ENCODE results near the gene NAGPA. TPM values are rescaled to one million over a fixed set of nuclear protein-coding genes. Genes with fewer than 3 reads are reported as not detected.

NAGPA gene
- total RNA-seq, 3 donors from 2014 or later (not counting 1 experiment from before 2014, with no cell fraction given): 14.7 to 27.8 (median 23.0) TPM

- ATAC-seq (no peak), DNase-seq (no peak)
- Mint-ChIP-seq H3K4me1 (no peaks in the 10 kb centered on the region), H3K9me3 (no peaks in the 10 kb centered on the region), H3K27me3 (ENCODE audit: low read depth in 2 of 2) (peaks cover 7 to 10% of the 10 kb centered on the region in 2 donors), H3K27ac (no peak overlapping the region), H3K36me3 (no peaks in the 10 kb centered on the region), H3K4me3 (no peak overlapping the region)
- no peaks in the 10 kb centered on the region for H3K36me3 ChIP-seq (ENCODE audit: control insufficient read depth, insufficient read depth, low read length)
- H3K27ac ChIP-seq (ENCODE audit: low read length): no peak overlapping the region
- no peak overlapping the region for H3K4me3 ChIP-seq (ENCODE audit: low read length)
- TF ChIP-seq CTCF (IDR thresholded peaks at IDR 0.05): no peak
- no peaks in the 10 kb centered on the region for H3K27me3 ChIP-seq (ENCODE audit: control insufficient read depth, insufficient read depth, low read length)
- no peaks in the 10 kb centered on the region for H3K9me3 ChIP-seq (ENCODE audit: control insufficient read depth, insufficient read depth, low read length)
- intact Hi-C loops (cut with micrococcal nuclease): no loop called here
- H3K4me1 ChIP-seq (ENCODE audit: control insufficient read depth, insufficient read depth, low read length): no peaks in the 10 kb centered on the region
- 55% methylated on average over 2 of the region's 2 CpGs for WGBS (ENCODE audit: insufficient coverage)
These were observed 57.7 kb downstream of the NAGPA start for GRCh38 chr16:4976079-4976478.

Other genes with a start within 250 kb of the NAGPA start
- gene SEPTIN12, start 245.6 kb downstream of the NAGPA start, total RNA-seq: under 1 TPM in 1 of 3 donors, not detected in 2; 0.59 TPM
- not detected for gene SMIM22, start 238.6 kb downstream of the NAGPA start, total RNA-seq
- 10 to 100 TPM in 1 of 3 donors, 1 to 10 TPM in 2; 6.6 to 15.5 (median 7.5) TPM for gene ROGDI, start 231.3 kb downstream of the NAGPA start, total RNA-seq
- gene GLYR1, start 186.6 kb downstream of the NAGPA start, total RNA-seq: 100 to 1,000 TPM; 112 to 129 (median 125) TPM
- gene UBN1, start 186.5 kb downstream of the NAGPA start, total RNA-seq: 10 to 100 TPM; 70.5 to 81.6 (median 79.9) TPM
- gene PPL, start 96.8 kb downstream of the NAGPA start, total RNA-seq: not detected
- gene SEC14L5, start 75.6 kb downstream of the NAGPA start, total RNA-seq: 1 to 10 TPM in 1 of 3 donors, under 1 TPM in 2; 0.27 to 1.1 (median 0.93) TPM
- not detected for gene C16orf89, start 32.0 kb upstream of the NAGPA start, total RNA-seq
- 10 to 100 TPM; 13.4 to 20.0 (median 17.4) TPM for gene ALG1, start 37.9 kb upstream of the NAGPA start, total RNA-seq
- 1 to 10 TPM; 3.0 to 4.7 (median 3.7) TPM for gene EEF2KMT, start 63.9 kb upstream of the NAGPA start, total RNA-seq